Ishikawa (cell line): ENCODE data around the gene TEFM.

ENCODE experiments used
- CEBPB ChIP-seq: IDR thresholded peaks from 2 replicates; pipeline ENCODE4 v1.6.1; 2012
- CREB1 ChIP-seq: IDR thresholded peaks from 2 replicates; pipeline ENCODE4 v1.6.1; 2012; ENCODE audit warnings: low read depth
- EP300 ChIP-seq: IDR thresholded peaks from 2 replicates; pipeline ENCODE4 v1.6.1; 2012; ENCODE audit warnings: borderline replicate concordance
- REST ChIP-seq: IDR thresholded peaks from 2 replicates; pipeline ENCODE4 v1.6.1; 2012; ENCODE audit warnings: low read depth, mild to moderate bottlenecking
- YY1 ChIP-seq: IDR thresholded peaks from 2 replicates; pipeline ENCODE4 v1.6.1; 2012; ENCODE audit warnings: low read depth

- no peak for TF ChIP-seq CREB1
- no peak for TF ChIP-seq YY1
- TF ChIP-seq CEBPB, result no peak
- no peak for TF ChIP-seq EP300
- no peak for TF ChIP-seq REST
Measured at GRCh38 chr17:30897311-30897710, 8.7 kb downstream of the TEFM start.
